AG04450 (cell line): ENCODE results near the gene KLHL29. TPM values are rescaled to one million over a fixed set of nuclear protein-coding genes. Genes with fewer than 3 reads are reported as not detected.

Source experiments
- CTCF ChIA-PET: fragments of 300-600, 350-600 bp; formaldehyde crosslinking; extraction: SDS; loops from one replicate; lab custom pipeline; 2022; ENCODE audit warnings: antibody characterized with exemption, inconsistent platforms; lab: Charles Lee
- POLR2A ChIA-PET: fragments of 350-600 bp; formaldehyde crosslinking; extraction: SDS; loops from one replicate; lab custom pipeline; 2021; ENCODE audit warnings: antibody characterized with exemption, inconsistent platforms; lab: Yijun Ruan, JAX
- DNase-seq: peaks from one replicate; pipeline ENCODE4 v3.0.0-alpha.2; 2011; ENCODE audit warnings: low read depth, low spot score
- H3K27ac ChIP-seq: one replicate; pipeline ENCODE4 v1.5.1; 2012; ENCODE audit warnings: low read depth, low read length, control low read depth
- H3K27me3 ChIP-seq: one replicate; pipeline ENCODE4 v1.6.0; 2012; ENCODE audit warnings: low read length; ENCODE audit not compliant: control insufficient read depth, insufficient read depth
- H3K4me3 ChIP-seq: 2 replicates; pipeline ENCODE4 v1.5.1; 2011; ENCODE audit warnings: mild to moderate bottlenecking, low read depth, low read length, control low read depth
- H3K9me3 ChIP-seq: 2 replicates; pipeline ENCODE4 v1.5.1; 2012; ENCODE audit warnings: low read length; ENCODE audit not compliant: control insufficient read depth, insufficient read depth
- CTCF ChIP-seq: IDR thresholded peaks from 2 replicates; pipeline ENCODE4 v1.5.1; 2011; ENCODE audit warnings: low read depth, low read length, control low read depth, inconsistent platforms
- polyA plus RNA-seq: library from polyadenylated mRNA; depleted of rRNA; stranded (reverse); fragments of >200 nt; gene quantifications from 2 replicates; pipeline ENCODE4 v1.2.3, GENCODE V29; 2011

The KLHL29 gene
- polyA plus RNA-seq, 1 experiment, result 3.6 TPM

- H3K9me3 ChIP-seq, result no peaks in the 10 kb centered on the region
- CTCF ChIA-PET, result no interaction called here
- DNase-seq, result no peak
- TF ChIP-seq CTCF, result no peak
- no peak overlapping the region for H3K27ac ChIP-seq
- H3K27me3 ChIP-seq, result no peaks in the 10 kb centered on the region
- no peak overlapping the region for H3K4me3 ChIP-seq
- POLR2A ChIA-PET, result no interaction called here
These were observed 129.2 kb downstream of the KLHL29 start for GRCh38 chr2:23513872-23514793.

- CTCF ChIA-PET, result interaction anchor here (1.0 kb wide), 1 partner anchor 9 kb away, joined by 3 read pairs; no protein-coding TSS in a partner anchor
- DNase-seq, result no peak
- TF ChIP-seq CTCF, result no peak
These were observed 131.7 kb downstream of the KLHL29 start for GRCh38 chr2:23516520-23517256.

GRCh38 chr2:23518481-23519333, 133.7 kb downstream of the KLHL29 start:
- Histone ChIP-seq H3K9me3 (no peaks in the 10 kb centered on the region), H3K27ac (no peak overlapping the region), H3K27me3 (no peaks in the 10 kb centered on the region), H3K4me3 (no peak overlapping the region)
- ChIA-PET CTCF (no interaction called here), POLR2A (no interaction called here)
- TF ChIP-seq CTCF, result no peak
- no peak for DNase-seq

More at GRCh38 chr2:23516520-23517256, 131.7 kb downstream of the KLHL29 start:
- Histone ChIP-seq H3K27me3 (no peaks in the 10 kb centered on the region), H3K9me3 (no peaks in the 10 kb centered on the region), H3K4me3 (no peak overlapping the region), H3K27ac (no peak overlapping the region)
- POLR2A ChIA-PET, result no interaction called here

GRCh38 chr2:23519334-23519651, 134.3 kb downstream of the KLHL29 start:
- ChIA-PET POLR2A (no interaction called here), CTCF (no interaction called here)
- no peak for TF ChIP-seq CTCF
- no peak overlapping the region for H3K27ac ChIP-seq
- no peaks in the 10 kb centered on the region for H3K27me3 ChIP-seq
- no peak for DNase-seq
- no peak overlapping the region for H3K4me3 ChIP-seq
- H3K9me3 ChIP-seq, result no peaks in the 10 kb centered on the region
